Left cardiac atrium (tissue), 4 donors: Measurements from ENCODE around the gene LAS1L. TPM values are rescaled to one million over a fixed set of nuclear protein-coding genes. Genes with fewer than 3 reads are reported as not detected.
A peak's percentile ranks its signal among the peaks of the same experiment; 100 is the strongest.
"Not testable (repeated sequence)": the region's sequence is repeated elsewhere in the genome, so short reads cannot be mapped to it uniquely, and the experiment has no call there.

Experiments
- ATAC-seq, 2 donors: fragments of 200-7000 bp; cut with Tn5 transposase; one replicate each; pipeline ENCODE4 v1.9.1; 2020; ENCODE audit warnings: mild to moderate bottlenecking in 2 of 2, moderate library complexity in 2 of 2
- DNase-seq: peaks from one replicate; pipeline ENCODE4 v3.0.0-alpha.2; 2020
- intact Hi-C, 2 donors: fragments of 100-400 bp; cut with DNase I; formaldehyde crosslinking; loops; one replicate each; pipeline versions ENCODE4 v1.14.1 to v1.15.1; 2022 to 2023
- long read RNA-seq: library from polyadenylated mRNA; unstranded; transcript quantifications from one replicate; pipeline ENCODE4 v2.0.0, GENCODE V29; 2021
- total RNA-seq, 2 donors: library from RNA; stranded (reverse); fragmentation: NEBNext Ultra II Directional; extraction: Animal tissue kit (Norgen Biotek cat#: 25700); gene quantifications; one replicate each; pipeline ENCODE4 v1.2.1, GENCODE V29; 2021
- donor health status: DM: no; HTN: yes; CAD: no.
- donor health status: DM: no; HTN: yes; CAD: no; lungs with severe emphysema.
- donor health status: DM: yes; HTN: yes; CAD: no.
- donor health status: Dilated cardiomyopathy.

Gene LAS1L
- 10 to 100 TPM; 15.2 to 15.3 TPM for total RNA-seq
- long read RNA-seq, transcript LAS1L-202 (13 exons, 2,386 nt), result minor isoform, 9 of 46 reads
- long read RNA-seq, transcript LAS1L-203 (14 exons, 2,439 nt), result major isoform, 15 of 46 reads
- long read RNA-seq, partial matches to known transcripts, result 4 of 46 reads
- long read RNA-seq, other reads (novel, unspliced or antisense), result 18 of 46 reads

DNA sequence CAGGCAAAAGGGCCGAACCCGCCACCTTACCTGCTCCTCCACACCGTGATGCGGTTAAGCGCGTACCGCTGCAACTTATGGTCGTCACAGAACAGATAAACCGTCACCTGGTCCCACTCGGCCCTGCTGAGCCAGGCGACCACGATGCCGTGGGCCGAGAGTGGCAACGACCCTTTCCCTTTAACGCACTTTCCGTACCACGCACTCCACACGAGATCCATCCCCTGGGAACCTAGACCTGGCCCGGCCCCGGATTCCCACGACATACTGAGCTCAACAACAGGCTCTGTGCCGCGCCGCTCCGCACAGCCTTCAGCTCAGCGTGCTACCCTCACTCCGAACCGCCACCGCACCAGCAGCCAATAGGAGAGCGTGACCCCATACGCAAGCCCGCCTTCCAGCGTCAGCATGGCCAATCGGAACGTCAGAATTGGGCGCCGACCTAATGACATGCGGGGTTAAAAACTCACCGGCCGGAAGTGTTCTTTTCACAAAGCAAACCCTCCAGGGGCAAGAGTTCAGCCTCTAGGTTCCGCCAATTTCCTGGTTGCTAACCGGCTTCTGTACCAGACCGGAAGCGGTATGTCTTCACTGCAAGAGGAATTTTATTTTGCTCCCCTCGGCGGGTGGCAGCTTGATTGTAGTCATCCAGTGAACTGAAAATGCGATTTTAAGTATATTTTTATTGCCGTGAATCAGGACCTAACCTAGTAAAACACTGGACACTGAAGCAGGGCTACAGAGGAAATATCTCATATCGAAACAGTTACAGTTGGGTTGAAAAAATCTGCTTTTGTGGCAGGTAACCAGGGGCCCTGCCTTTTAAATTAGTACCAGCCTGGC is at the start of gene LAS1L:
LAS1L (minus strand) TSS at position 338 of the 843 bp plus-strand sequence; CDS start at position 266, 72 bp downstream.
- intact Hi-C loops, result no loop called here
- peak; percentile 99 to 100 for ATAC-seq
- peak; percentile 91 for DNase-seq

DNA sequence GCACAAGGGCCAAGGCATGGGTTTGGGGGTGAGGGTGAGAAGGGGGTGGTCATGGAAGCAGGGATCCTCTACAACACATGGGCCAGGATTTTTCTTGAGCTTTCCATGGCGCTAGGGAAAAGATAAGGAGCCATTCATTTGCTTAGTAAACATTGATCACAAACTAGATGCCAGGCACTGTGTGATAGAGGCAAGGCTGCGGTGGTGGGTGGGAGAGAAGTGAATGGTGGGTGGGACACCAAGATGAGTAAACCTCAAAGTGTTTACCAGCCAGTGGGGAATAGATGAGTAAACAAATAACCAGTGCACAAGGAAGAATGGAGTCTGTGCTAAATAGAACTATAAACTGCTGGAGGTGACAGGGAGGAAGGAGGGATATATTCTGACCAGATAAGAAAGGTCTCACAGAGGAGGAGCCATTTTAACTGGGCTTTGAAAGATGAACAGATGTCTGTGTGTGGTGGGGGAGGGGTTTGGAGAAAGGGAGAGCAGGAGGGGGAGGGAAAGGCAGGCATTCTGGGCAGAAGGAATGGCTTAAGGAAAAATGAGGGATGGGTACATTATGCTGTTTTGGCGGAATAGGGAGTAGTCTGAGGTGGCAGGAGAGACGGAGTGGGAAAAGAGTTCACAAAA is 48.0 kb upstream of the LAS1L start:
- intact Hi-C loops, result loop anchor here (2.0 to 5.0 kb wide), 2 partner anchors 404 to 405 kb away; no protein-coding TSS in a partner anchor
- ATAC-seq, result no peak
- no peak for DNase-seq

DNA sequence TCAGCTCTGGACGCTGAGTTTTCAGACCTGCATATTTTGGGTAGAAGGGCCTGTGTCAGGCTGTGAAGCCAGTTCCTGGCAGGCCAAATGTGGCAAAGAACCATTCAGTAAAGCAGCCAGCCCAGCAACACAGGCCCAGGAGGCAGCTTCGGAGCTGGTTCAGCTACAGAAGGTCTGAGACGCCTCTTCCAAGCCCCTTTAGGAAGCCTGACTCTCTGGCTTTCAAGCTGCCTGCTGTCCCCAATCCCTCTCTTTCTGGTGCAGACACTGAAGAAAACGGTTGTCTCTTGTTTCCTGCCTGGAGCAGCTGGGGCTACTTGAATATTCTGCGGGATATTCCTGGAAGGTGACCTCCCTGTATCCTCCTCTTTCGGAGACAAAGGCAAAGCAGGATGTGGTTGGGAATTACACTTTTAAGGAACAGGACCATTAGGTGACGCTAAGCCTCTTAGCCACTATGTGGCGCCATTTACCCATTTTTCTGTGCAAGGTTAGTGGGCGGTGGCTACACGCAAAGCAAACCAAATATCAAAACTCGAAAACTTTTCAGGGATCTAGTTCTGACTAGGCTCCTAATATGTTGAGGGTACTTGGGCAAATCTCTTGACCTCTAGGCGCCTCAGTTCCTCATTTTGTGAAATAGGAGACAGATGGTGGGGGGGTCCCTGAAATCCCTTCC is 47.2 kb upstream of the LAS1L start:
- peak; percentile 54 for DNase-seq
- ATAC-seq, result peak; percentile 84
- intact Hi-C loops, result loop anchor here (2.0 to 5.0 kb wide), 2 partner anchors 405 to 406 kb away; no protein-coding TSS in a partner anchor

DNA sequence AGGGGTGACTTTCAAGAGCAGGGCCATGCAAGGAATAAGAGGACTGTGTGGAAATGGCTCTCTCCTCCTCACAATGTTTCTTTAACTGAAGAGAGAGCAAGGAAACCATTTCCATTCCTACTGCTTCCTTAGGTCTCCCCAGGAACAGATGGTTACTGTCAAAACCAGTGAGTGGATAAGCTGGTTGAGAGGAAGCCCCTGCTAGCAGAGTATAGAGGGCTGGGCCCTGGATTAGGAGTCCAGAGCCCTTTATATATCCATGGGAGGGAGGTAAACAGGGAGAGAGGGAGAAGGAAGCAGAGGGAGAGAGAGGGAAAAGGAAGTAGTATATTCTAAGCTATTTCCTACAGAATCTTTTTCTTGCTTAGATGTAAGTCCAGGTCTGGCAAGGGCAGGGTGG is 43.8 kb upstream of the LAS1L start:
- no peak for DNase-seq

DNA sequence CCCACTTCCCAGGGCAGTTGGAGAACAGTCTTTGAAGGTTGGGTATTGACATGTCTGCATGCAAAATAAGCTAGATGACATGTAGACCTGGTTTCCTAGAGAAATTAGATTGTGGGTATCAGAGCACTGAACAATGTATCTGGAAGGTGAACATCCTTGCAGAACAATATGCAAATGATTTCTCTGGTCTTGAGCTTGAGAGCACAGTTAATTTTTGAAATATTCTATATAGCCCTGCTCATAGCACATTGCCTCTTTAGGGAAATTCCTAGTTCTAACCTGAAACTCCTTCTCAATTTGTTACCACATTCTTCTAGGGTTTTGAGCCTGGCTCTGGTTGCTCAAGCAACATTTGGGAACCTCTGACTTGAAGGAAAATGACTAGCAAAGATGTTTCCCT is 41.6 kb upstream of the LAS1L start:
- no peak for ATAC-seq
- intact Hi-C loops, result no loop called here

More for the DNA sequence above, 43.8 kb upstream of the LAS1L start:
- intact Hi-C loops, result no loop called here
- ATAC-seq, result no peak

DNA sequence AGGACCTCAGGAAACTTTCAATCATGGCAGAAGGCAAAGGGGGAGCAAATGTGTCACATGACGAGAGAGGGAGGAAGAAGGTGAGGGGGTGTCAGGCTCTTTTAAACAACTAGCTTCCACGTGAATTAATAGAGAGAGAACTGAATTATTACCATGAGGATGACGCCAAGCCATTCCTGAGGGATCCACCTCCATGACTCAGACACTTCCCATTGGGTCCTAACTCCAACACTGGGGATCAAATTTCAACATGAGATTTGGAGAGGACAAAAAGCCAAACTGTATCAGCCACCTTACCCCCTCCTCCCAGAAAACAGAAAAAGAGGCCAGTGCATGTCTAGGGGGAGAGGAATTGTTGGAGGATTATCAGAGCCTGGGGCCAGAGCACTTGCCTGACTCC is 40.4 kb upstream of the LAS1L start:
- no peak for DNase-seq
- no peak for ATAC-seq
- intact Hi-C loops, result no loop called here

More for the DNA sequence above, 41.6 kb upstream of the LAS1L start:
- no peak for DNase-seq

DNA sequence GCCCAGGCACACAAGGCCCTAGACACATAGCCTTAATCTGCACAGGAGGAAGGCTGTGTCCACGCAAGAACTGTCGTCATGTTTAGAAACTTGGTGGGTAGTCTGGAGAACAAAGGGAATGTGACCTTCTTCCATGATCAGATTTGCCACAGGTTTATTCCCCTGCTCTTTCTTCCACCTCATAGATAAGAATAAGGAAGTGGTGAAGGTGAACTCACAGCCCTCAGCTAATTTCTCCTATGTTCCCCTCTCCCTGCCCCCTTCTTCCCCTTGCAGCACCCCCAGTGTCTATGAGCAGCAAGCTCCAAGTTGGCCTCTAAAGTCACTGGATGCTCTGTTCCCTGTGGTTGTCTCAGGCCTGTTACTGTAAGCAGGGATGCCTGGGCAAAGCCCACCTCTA is 39.8 kb upstream of the LAS1L start:
- intact Hi-C loops, result no loop called here
- DNase-seq (no peak), ATAC-seq (no peak)

DNA sequence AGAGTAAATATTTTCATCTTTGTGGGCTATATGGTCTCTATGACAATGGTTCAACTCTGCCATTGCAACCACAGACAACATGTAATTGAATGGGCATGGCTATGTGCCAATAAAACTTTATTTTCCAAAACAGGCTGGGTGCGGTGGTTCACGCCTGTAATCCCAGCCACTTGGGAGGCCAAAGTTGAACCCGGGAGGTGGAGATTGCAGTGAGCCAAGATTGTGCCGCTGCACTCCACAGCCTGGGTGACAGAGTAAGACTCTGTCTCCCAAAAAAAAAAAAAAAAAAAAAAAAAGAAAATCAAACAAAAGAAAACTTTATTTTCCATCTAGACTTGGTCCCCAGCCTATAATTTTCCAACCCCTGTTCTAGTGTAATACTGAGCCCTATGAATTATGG is 38.4 kb upstream of the LAS1L start:
- intact Hi-C loops, result no loop called here
- DNase-seq, result no peak
- no peak for ATAC-seq

DNA sequence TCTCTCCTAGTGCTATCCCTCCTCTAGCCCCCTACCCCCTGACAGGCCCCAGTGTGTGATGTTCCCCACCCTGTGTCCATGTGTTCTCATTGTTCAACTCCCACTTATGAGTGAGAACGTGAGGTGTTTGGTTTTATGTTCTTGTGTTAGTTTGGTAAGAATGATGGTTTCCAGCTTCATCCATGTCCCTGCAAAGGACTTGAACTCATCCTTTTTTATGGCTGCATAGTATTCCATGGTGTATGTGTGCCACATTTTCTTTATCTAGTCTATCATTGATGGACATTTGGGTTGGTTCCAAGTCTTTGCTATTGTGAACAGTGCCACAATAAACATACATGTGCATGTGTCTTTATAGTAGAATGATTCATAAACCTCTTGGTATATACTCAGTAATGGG is 28.3 kb upstream of the LAS1L start:
- ATAC-seq, DNase-seq, intact Hi-C loops: not testable (repeated sequence)

DNA sequence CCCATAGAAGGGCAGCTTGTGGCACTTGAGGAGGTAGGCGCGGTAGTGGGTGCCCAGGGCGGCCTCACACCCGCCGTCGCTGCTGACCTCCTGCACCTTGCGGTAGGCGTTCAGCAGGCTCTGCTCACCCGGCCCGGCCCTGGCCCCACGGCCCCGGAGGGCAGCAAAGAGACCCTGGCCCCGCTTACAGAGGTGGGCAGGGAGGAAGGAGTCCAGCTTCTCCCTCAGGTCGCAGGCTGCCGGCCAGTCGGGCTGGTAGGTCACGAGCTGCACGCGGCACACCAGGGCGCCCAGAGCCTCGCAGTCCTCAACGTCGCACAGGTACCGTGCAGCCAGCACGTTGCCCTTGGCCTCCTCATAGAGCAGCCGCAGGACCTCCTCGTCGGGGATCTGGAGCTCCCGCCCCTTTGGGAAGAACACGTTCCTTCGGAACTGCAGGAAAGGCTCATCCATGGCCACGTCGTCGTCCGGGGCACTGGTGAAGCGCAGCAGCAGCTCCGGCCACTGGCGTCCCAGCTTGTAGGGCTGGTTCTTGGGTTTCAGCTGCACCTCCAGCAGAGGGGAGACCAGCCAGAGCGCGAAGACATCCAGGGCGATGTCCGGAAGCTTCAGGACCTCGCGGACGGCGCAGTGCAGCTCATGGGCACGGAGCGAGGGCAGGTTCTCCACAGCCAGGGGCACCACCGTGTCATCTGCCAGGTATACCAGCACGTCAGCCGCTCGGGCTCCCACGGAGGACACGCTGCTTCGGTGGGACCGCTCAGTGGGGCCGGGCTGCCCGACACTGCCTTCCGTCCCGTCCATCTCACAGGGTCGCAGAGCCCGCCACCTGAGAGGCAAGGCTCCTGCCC is 17.1 kb upstream of the LAS1L start:
- no peak for DNase-seq
- no peak for ATAC-seq
- intact Hi-C loops, result no loop called here

DNA sequence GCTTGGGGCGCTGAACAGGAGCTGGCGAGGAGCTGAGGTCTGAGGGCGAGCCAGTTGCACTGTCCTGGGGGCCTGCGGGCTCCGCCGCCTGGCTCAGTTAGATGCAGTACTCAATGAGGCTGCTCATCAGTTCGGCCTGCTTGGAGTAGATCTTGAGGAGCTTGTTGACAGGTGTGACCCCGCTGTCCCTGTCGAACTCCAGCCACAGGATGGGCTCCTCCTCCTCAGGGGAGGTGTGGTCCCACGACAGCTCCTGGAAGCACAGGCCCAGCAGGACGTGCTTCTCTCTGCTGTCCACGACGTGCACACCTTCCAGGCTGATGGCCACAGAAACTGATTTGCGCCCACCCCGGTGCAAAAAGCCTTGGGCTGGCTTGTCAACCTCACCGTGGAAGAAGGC is 16.5 kb upstream of the LAS1L start:
- DNase-seq, result no peak
- intact Hi-C loops, result no loop called here
- ATAC-seq, result no peak

DNA sequence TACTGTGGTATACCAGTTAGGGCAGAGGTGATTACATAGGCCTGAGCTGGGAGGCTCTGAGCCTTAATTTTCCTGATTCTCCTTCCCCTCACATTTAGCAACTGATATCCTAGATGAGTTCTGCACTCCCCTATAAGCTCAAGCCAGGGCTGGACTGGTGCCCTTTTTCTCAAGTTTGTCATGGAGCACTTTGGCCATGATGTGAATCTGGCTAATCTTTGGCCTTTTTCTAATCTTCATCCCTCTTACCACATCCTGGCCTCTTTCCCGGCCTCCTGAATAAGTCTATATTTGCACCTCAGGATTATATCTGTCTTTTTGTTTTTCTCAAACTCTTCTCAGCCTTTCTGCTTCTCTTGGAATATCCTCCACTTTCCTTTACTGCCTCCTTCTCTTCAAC is 10.9 kb upstream of the LAS1L start:
- intact Hi-C loops, result no loop called here
- no peak for ATAC-seq
- DNase-seq, result peak; percentile 28

DNA sequence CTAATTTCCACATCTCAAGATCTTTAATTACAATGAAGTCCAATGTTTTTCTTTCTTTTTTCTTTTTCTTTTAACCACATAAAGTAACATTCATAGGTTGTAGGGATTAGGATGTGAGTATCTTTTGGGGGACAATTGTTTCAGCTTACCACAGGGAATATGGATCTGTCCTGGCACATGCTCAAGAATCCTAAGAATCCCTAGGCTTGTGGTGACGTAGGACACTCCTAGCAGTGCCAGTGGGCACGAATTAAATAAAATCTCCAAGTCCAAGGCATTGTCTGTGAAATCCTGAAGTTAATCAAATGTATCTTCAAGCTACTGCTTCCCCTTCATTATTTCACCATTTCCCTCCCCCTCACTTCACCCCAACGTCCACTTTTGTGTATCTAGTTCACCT is 2.6 kb upstream of the LAS1L start:
- ATAC-seq (no peak), DNase-seq (no peak)
- intact Hi-C loops, result no loop called here

DNA sequence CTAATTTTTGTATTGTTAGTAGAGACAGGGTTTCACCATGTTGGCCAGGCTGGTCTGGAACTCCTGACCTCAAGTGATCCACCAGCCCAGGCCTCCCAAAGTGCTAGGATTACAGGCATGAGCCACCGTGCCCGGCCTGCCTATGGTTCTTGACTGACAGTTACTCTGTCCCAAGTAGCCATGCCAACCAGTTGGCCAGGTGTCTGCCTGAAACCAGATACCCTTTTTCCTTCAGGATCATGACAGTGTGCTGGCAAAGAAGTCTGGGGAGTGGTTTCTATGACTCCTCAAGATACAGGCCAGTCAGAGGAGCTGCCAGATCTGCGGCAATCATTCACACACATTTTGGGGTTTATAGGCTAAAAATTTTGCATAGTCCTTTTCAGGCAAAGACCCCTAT is 1.7 kb upstream of the LAS1L start:
- ATAC-seq, result no peak
- intact Hi-C loops, result no loop called here
- DNase-seq, result no peak

DNA sequence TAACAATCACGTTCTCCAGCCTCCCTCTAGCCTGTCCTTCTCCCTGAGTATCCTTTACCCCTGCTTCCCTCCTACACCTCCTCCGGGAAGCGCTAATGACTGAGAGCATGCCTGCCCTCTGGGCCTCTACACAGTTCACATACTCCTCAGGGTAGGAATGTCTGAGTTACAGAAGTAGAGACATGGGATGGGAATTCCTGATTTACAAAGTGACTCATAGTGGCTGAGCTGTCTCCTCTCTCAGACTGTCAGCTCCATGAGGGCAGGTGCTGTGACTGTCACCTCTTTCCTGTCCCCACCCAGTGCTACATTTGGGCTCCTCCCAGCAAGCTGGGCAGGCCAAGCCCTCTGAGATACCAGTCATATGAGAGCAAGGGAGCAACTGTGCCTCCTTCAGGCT is 2.6 kb downstream of the LAS1L start:
- intact Hi-C loops, result no loop called here

DNA sequence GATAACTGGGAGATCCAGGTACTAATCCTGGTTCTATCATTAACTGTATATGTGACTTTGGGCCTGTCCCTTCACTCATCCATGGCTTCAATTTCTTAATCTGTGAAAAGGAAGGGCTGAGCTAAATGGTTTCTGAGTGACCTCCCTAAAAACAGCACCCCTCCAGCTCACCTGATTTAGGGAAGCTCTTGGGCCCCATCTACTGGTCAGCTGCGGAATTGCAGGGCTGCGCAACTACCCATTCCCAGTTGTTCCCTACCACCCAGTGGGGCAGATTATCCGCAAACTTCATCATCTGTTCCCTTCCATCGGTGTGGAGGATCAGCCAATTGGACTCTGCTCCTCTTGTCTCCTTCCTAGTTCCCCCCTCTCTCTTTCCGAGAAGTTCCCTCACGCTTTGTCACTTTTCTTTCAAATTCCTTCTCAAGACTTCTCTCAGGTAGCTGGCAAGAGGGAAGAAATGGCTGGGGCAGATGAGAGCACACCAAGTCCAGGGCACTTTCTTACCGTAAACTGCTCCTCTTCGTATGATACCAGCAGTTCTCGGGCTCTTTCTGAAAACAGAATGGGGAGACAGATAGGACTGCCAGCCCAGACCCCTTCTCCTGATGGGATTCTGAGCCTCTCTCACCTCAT is 5.8 kb downstream of the LAS1L start:
- ATAC-seq (peak; percentile 49 to 71), DNase-seq (peak; percentile 35)

More for the DNA sequence above, 2.6 kb downstream of the LAS1L start:
- no peak for ATAC-seq
- DNase-seq, result no peak

DNA sequence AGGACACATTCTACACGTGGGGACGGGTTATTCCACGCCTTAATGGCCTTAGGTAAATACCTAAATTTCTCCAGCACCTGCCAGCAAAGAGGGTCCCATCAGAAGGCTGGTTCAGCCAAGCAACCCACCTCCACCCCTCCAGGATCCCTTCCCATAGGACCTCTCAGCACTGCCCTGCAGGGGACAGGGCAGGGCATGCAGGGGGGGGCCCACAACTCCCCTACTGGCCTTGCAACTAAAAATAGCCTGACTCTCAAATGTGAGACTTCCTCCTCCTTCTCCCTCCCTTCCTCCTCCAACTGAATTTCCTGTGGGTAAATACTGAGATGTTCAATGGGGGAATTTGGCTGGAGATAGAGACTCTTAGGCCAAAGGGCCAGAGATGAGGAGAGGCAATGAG is 6.3 kb downstream of the LAS1L start:
- DNase-seq (no peak), ATAC-seq (peak in 1 of 2 donors; percentile 41)
- intact Hi-C loops, result loop anchor here in 1 of 2 donors (10.0 kb wide), 1 partner anchor 623 kb away; no protein-coding TSS in a partner anchor

More for the DNA sequence above, 5.8 kb downstream of the LAS1L start:
- intact Hi-C loops, result loop anchor here in 1 of 2 donors (10.0 kb wide), 1 partner anchor 624 kb away; no protein-coding TSS in a partner anchor

DNA sequence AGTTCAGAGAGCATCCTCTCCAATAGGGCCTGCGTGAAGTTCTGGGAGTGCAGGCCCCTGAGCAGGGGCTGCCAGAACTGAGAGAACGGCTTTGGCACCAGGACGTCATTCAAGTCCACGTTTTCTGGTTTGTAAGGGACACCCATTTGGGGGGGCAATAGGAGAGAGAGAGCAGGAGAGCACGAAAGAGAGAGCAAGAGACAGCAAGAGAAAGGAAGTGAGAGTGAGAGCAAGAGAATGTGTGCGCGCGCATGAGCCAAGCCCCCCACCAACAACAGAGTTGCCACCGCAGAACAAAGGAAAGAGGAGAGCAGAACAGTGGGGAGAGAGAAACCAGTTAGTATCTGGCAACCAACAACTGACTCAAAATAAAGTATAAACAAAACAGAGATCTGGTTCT is 10.4 kb downstream of the LAS1L start:
- DNase-seq, result no peak

More for the DNA sequence above, 10.4 kb downstream of the LAS1L start:
- intact Hi-C loops, result loop anchor here in 1 of 2 donors (10.0 kb wide), 1 partner anchor 619 kb away; no protein-coding TSS in a partner anchor
- no peak for ATAC-seq
